HEK293 (cell line): ENCODE measurements around the gene SKI.
A peak's percentile ranks its signal among the peaks of the same experiment; 100 is the strongest.

ENCODE experiments used
- CTCF ChIA-PET: fragments of 350-600 bp; formaldehyde crosslinking; extraction: SDS; loops from one replicate; lab custom pipeline; 2021; ENCODE audit warnings: antibody characterized with exemption; lab: Yijun Ruan, JAX
- POLR2A ChIA-PET: fragments of 300-600 bp; formaldehyde crosslinking; extraction: SDS; loops from one replicate; lab custom pipeline; 2020; ENCODE audit warnings: antibody characterized with exemption, inconsistent platforms; lab: Yijun Ruan, JAX
- H3K27ac ChIP-seq: fragments of 200-500 bp; sonication (Bioruptor generic); 2 replicates; pipeline ENCODE4 v1.5.1; 2014; ENCODE audit warnings: low read depth, low read length, control low read depth, inconsistent platforms; ENCODE audit errors: extremely low read depth
- H3K36me3 ChIP-seq, 2 experiments: fragments of 200-500 bp in 1 of 2; sonication (Bioruptor generic) in 1 of 2; 1 replicate in 1 of 2; 2 replicates in 1 of 2; pipeline ENCODE4 v1.5.1; 2014 to 2017; ENCODE audit warnings: inconsistent platforms in 2 of 2, low read length in 2 of 2; ENCODE audit not compliant: control insufficient read depth in 2 of 2, insufficient read depth in 1 of 2
- H3K4me1 ChIP-seq: fragments of 200-500 bp; sonication (Bioruptor generic); 2 replicates; pipeline ENCODE4 v1.5.1; 2014; ENCODE audit warnings: mild to moderate bottlenecking, low read length, inconsistent platforms; ENCODE audit not compliant: control insufficient read depth, insufficient read depth
- H3K4me3 ChIP-seq: 2 replicates; pipeline ENCODE4 v1.5.1; 2011; ENCODE audit warnings: low read depth, mild to moderate bottlenecking, control low read depth, low read length, moderate library complexity
- H3K9me3 ChIP-seq: fragments of 200-500 bp; sonication (Bioruptor generic); 2 replicates; pipeline ENCODE4 v1.5.1; 2014; ENCODE audit warnings: low read depth, low read length, inconsistent platforms; ENCODE audit not compliant: control insufficient read depth, insufficient read depth
- GFI1B ChIP-seq: fragments of 450-650 bp; formaldehyde crosslinking; IDR thresholded peaks from 2 replicates; pipeline ENCODE4 v1.5.1; 2016; ENCODE audit warnings: missing biosample characterization, missing genetic modification characterization
- KLF1 ChIP-seq: fragments of 450-650 bp; formaldehyde crosslinking; IDR thresholded peaks from 2 replicates; pipeline ENCODE4 v1.5.1; 2016; ENCODE audit warnings: missing biosample characterization, missing genetic modification characterization
- KLF9 ChIP-seq: fragments of 450-650 bp; formaldehyde crosslinking; IDR thresholded peaks from 2 replicates; pipeline ENCODE4 v1.5.1; 2016; ENCODE audit warnings: missing biosample characterization, missing genetic modification characterization, low read depth
- SP2 ChIP-seq: fragments of 450-650 bp; formaldehyde crosslinking; IDR thresholded peaks from 2 replicates; pipeline ENCODE4 v1.5.1; 2016; ENCODE audit warnings: missing biosample characterization, missing genetic modification characterization
- ZBTB7A ChIP-seq: fragments of 450-650 bp; formaldehyde crosslinking; IDR thresholded peaks from 2 replicates; pipeline ENCODE4 v1.5.1; 2016; ENCODE audit warnings: low read depth, missing biosample characterization, missing genetic modification characterization
- ZFHX2 ChIP-seq: fragments of 450-650 bp; formaldehyde crosslinking; conservative IDR thresholded peaks from 2 replicates; pipeline ENCODE4 v1.5.1; 2016; ENCODE audit warnings: missing biosample characterization, missing genetic modification characterization
- ZNF221 ChIP-seq: fragments of 450-650 bp; formaldehyde crosslinking; IDR thresholded peaks from 2 replicates; pipeline ENCODE4 v1.5.1; 2017; ENCODE audit warnings: missing biosample characterization, missing genetic modification characterization, borderline replicate concordance
- ZNF302 ChIP-seq: fragments of 450-650 bp; formaldehyde crosslinking; IDR thresholded peaks from 2 replicates; pipeline ENCODE4 v1.5.1; 2016; ENCODE audit warnings: missing biosample characterization, missing genetic modification characterization, low read depth
- ZNF398 ChIP-seq: fragments of 450-650 bp; formaldehyde crosslinking; IDR thresholded peaks from 2 replicates; pipeline ENCODE4 v1.5.1; 2017; ENCODE audit warnings: missing biosample characterization, missing genetic modification characterization
- ZNF558 ChIP-seq: fragments of 450-650 bp; formaldehyde crosslinking; IDR thresholded peaks from 2 replicates; pipeline ENCODE4 v1.5.1; 2016; ENCODE audit warnings: missing biosample characterization, missing genetic modification characterization
- ZNF658 ChIP-seq: fragments of 450-650 bp; formaldehyde crosslinking; IDR thresholded peaks from 2 replicates; pipeline ENCODE4; 2016; ENCODE audit warnings: missing biosample characterization, missing genetic modification characterization
- ZXDB ChIP-seq: fragments of 450-650 bp; formaldehyde crosslinking; IDR thresholded peaks from 2 replicates; pipeline ENCODE4 v1.5.1; 2016; ENCODE audit warnings: missing biosample characterization, missing genetic modification characterization
- TF ChIP-seq, protein P1 (sequence below): fragments of 450-650 bp; formaldehyde crosslinking; IDR thresholded peaks from 2 replicates; pipeline ENCODE4 v1.5.1; 2016; ENCODE audit warnings: missing biosample characterization, missing genetic modification characterization

Gene SKI

GRCh38 chr1:2278591-2279209 lies 50.6 kb downstream of the SKI start:
- H3K4me3 ChIP-seq: no peak overlapping the region
- H3K4me1 ChIP-seq: peaks cover 4% of the 10 kb centered on the region; the same call in 1 of the 2 replicates
- CTCF ChIA-PET: interaction anchor here (0.6 kb wide), 1 partner anchor 141 kb away, joined by 3 read pairs; no protein-coding TSS in a partner anchor
- TF ChIP-seq ZNF302 (tag by site-specific recombination) (no peak), ZNF558 (no peak), GFI1B (tag by site-specific recombination) (no peak)
- peak overlapping the region; percentile 36; the same call in 1 of the 2 replicates for H3K27ac ChIP-seq
- no peaks in the 10 kb centered on the region for H3K9me3 ChIP-seq
- POLR2A ChIA-PET: interaction anchor here (0.6 kb wide), 1 partner anchor 29 kb away, joined by 3 read pairs; no protein-coding TSS in a partner anchor
- H3K36me3 ChIP-seq: peaks cover 0 to 38% of the 10 kb centered on the region in 2 experiments; a peak in 2 of 3 replicates

DNA sequence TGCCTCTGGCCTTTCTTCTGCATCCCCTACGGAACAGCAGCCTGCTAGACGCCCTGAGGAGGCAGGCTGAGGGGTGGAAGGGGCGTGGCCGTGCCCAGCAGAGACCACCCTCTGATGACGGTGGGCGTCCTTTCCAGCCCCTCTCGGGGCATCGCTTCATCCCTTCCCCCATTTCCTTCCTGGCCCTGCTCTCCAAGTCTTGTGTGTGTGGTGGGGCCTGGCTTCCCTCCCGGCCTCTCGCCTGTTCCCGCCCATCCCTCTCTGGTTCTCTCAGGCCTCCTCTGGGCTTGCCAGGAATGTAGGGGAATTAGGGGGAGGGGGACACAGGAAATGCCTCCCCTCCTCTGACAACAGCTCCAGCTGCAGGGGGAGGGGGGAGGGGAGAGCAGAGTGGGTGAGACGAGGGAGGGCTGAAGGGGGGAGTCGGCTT lies 51.1 kb downstream of the SKI start:
- POLR2A ChIA-PET: interaction anchor here (0.6 kb wide), 1 partner anchor 30 kb away, joined by 3 read pairs; no protein-coding TSS in a partner anchor
- Histone ChIP-seq H3K4me3 (no peak overlapping the region), H3K36me3 (peaks cover 0 to 38% of the 10 kb centered on the region in 2 experiments; a peak in 2 of 3 replicates), H3K27ac (no peak overlapping the region), H3K9me3 (no peaks in the 10 kb centered on the region), H3K4me1 (peaks cover 4% of the 10 kb centered on the region; the same call in 1 of the 2 replicates)
- CTCF ChIA-PET: interaction anchor here (0.6 kb wide), 1 partner anchor 142 kb away, joined by 3 read pairs; no protein-coding TSS in a partner anchor
- TF ChIP-seq ZNF398 (tag by site-specific recombination): peak; percentile 54
- TF ChIP-seq, protein P1, sequence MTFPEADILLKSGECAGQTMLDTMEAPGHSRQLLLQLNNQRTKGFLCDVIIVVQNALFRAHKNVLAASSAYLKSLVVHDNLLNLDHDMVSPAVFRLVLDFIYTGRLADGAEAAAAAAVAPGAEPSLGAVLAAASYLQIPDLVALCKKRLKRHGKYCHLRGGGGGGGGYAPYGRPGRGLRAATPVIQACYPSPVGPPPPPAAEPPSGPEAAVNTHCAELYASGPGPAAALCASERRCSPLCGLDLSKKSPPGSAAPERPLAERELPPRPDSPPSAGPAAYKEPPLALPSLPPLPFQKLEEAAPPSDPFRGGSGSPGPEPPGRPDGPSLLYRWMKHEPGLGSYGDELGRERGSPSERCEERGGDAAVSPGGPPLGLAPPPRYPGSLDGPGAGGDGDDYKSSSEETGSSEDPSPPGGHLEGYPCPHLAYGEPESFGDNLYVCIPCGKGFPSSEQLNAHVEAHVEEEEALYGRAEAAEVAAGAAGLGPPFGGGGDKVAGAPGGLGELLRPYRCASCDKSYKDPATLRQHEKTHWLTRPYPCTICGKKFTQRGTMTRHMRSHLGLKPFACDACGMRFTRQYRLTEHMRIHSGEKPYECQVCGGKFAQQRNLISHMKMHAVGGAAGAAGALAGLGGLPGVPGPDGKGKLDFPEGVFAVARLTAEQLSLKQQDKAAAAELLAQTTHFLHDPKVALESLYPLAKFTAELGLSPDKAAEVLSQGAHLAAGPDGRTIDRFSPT (tag by site-specific recombination): no peak
- TF ChIP-seq KLF9 (tag by site-specific recombination): peak; percentile 21; the same call in 1 of the 2 replicates
- TF ChIP-seq, all 188 proteins: peak for 2

GRCh38 chr1:2279817-2280216 lies 51.7 kb downstream of the SKI start:
- no peak overlapping the region for H3K4me3 ChIP-seq
- H3K27ac ChIP-seq: no peak overlapping the region
- H3K9me3 ChIP-seq: no peaks in the 10 kb centered on the region
- TF ChIP-seq KLF1 (no peak), ZXDB (tag by site-specific recombination) (no peak), SP2 (no peak), ZNF221 (tag by site-specific recombination) (no peak), ZBTB7A (tag by site-specific recombination) (no peak), ZNF658 (tag by site-specific recombination) (no peak), ZFHX2 (tag by site-specific recombination) (no peak)
- ChIA-PET CTCF (no interaction called here), POLR2A (no interaction called here)
- peaks cover 4% of the 10 kb centered on the region; the same call in 1 of the 2 replicates for H3K4me1 ChIP-seq
- peaks cover 0 to 38% of the 10 kb centered on the region in 2 experiments; a peak in 2 of 3 replicates for H3K36me3 ChIP-seq
